K562 (cell line): ENCODE results near the gene GGA3. TPM values are rescaled to one million over a fixed set of nuclear protein-coding genes. Genes with fewer than 3 reads are reported as not detected.
A peak's percentile ranks its signal among the peaks of the same experiment; 100 is the strongest.
"Not testable (repeated sequence)": the region's sequence is repeated elsewhere in the genome, so short reads cannot be mapped to it uniquely, and the experiment has no call there.

Source experiments
- ATAC-seq: fragments of 200-7000 bp; cut with Tn5 transposase; 3 replicates; pipeline ENCODE4 v1.9.1; 2020; ENCODE audit warnings: moderate library complexity
- BruUV-seq: library from RNA; stranded (reverse); fragments of 400-500 nt; replicated peaks from 2 replicates; lab custom pipeline; 2021; lab: Mats Ljungman, UMichigan
- CTCF ChIA-PET: fragments of 300-600 bp; formaldehyde crosslinking; extraction: SDS; loops from one replicate; lab custom pipeline; 2021; ENCODE audit warnings: low intra/inter-chr PET ratio; lab: Yijun Ruan, JAX
- POLR2A ChIA-PET: fragments of 300-600, 350-650 bp; sonication (Branson Sonifier 250); formaldehyde crosslinking; extraction: SDS; loops from one replicate; lab custom pipeline; 2021; ENCODE audit warnings: antibody characterized with exemption, inconsistent platforms; lab: Yijun Ruan, JAX
- DNase-seq, 4 experiments: peaks; one replicate each; pipeline versions ENCODE4 v3.0.0 to v3.0.0-alpha.2; 2011 to 2018; ENCODE audit warnings: low spot score in 3 of 4, mixed read lengths in 3 of 4; ENCODE audit errors: extremely low read depth in 1 of 4
- FAIRE-seq: peaks from 2 replicates; lab custom pipeline; 2011; peaks lifted over from hg19 to GRCh38; lab: Jason Lieb, UNC
- H2AFZ ChIP-seq: 2 replicates; pipeline ENCODE4 v1.6.0; 2011; ENCODE audit warnings: low read depth, low read length, control low read depth, inconsistent platforms
- H3K27ac ChIP-seq: fragments of 200-600 bp; 3 replicates; pipeline ENCODE4 v1.8.0; 2011; ENCODE audit warnings: low read depth, mild to moderate bottlenecking, control low read depth, inconsistent platforms, low read length, moderate library complexity, mixed read lengths; ENCODE audit errors: extremely low read depth
- H3K27me3 ChIP-seq, 2 experiments: fragments of 300-600 bp in 1 of 2; 2 replicates in 1 of 2; 3 replicates in 1 of 2; pipeline versions ENCODE4 v1.6.0 to v1.8.0; 2011; ENCODE audit warnings: inconsistent platforms in 2 of 2, low read length in 2 of 2, mild to moderate bottlenecking in 1 of 2, mixed read lengths in 1 of 2, moderate library complexity in 1 of 2; ENCODE audit not compliant: control insufficient read depth in 2 of 2, insufficient read depth in 2 of 2
- H3K36me3 ChIP-seq: fragments of 300-600 bp; 3 replicates; pipeline ENCODE4 v1.8.0; 2011; ENCODE audit warnings: mild to moderate bottlenecking, low read length, inconsistent platforms; ENCODE audit not compliant: control insufficient read depth, insufficient read depth
- H3K4me1 ChIP-seq, 2 experiments: fragments of 200-600 bp in 1 of 2; replicated peaks in 1 of 2; 2 replicates in 1 of 2; 3 replicates in 1 of 2; pipeline versions ENCODE4 v1.5.1 to v1.8.0; 2011; ENCODE audit warnings: inconsistent platforms in 2 of 2, low read length in 2 of 2, mild to moderate bottlenecking in 1 of 2, mixed read lengths in 1 of 2, moderate library complexity in 1 of 2; ENCODE audit not compliant: control insufficient read depth in 2 of 2, insufficient read depth in 2 of 2
- H3K4me2 ChIP-seq: 2 replicates; pipeline ENCODE4 v1.6.1; 2011; ENCODE audit warnings: low read length, control low read depth, inconsistent platforms, mixed read lengths; ENCODE audit not compliant: insufficient read depth
- H3K4me3 ChIP-seq: fragments of 200-600 bp; sonication (generic), shearing (Covaris generic); 2 replicates; pipeline ENCODE4 v1.5.1; 2016; ENCODE audit warnings: control low read depth, inconsistent platforms
- H3K79me2 ChIP-seq: fragments of 200-600 bp; 3 replicates; pipeline ENCODE4 v1.8.0; 2011; ENCODE audit warnings: low read length, inconsistent platforms; ENCODE audit not compliant: control insufficient read depth, insufficient read depth
- H3K9ac ChIP-seq, 2 experiments: 2 replicates each; pipeline versions ENCODE4 v1.6.0 to v1.6.1; 2011; ENCODE audit warnings: low read depth in 2 of 2, low read length in 2 of 2, control low read depth in 1 of 2, inconsistent platforms in 1 of 2, mild to moderate bottlenecking in 1 of 2, mixed read lengths in 1 of 2; ENCODE audit not compliant: insufficient read depth in 1 of 2
- H3K9me1 ChIP-seq: one replicate; pipeline ENCODE4 v1.6.0; 2011; ENCODE audit warnings: inconsistent platforms, mild to moderate bottlenecking, low read length, moderate library complexity; ENCODE audit not compliant: control insufficient read depth, insufficient read depth
- H3K9me3 ChIP-seq: replicated peaks from 2 replicates; pipeline ENCODE4 v1.5.1; 2011; ENCODE audit warnings: low read depth, low read length, inconsistent platforms; ENCODE audit not compliant: control insufficient read depth, insufficient read depth
- H4K20me1 ChIP-seq: replicated peaks from 2 replicates; pipeline ENCODE4 v1.6.1; 2011; ENCODE audit warnings: low read length, inconsistent platforms, mixed read lengths; ENCODE audit not compliant: control insufficient read depth, insufficient read depth
- ATF3 ChIP-seq, 2 experiments: fragments of 450-650 bp in 1 of 2; sonication (generic) in 1 of 2; formaldehyde crosslinking in 1 of 2; IDR thresholded peaks in 1 of 2; conservative IDR thresholded peaks in 1 of 2; 2 replicates each; pipeline versions ENCODE4 v1.6.1 to v1.8.1; 2016 to 2023; ENCODE audit warnings: mild to moderate bottlenecking in 2 of 2, moderate library complexity in 2 of 2, inconsistent platforms in 1 of 2, missing genetic modification reagents in 1 of 2
- EGR1 ChIP-seq: fragments of 450-650 bp; conservative IDR thresholded peaks from 2 replicates; pipeline ENCODE4 v1.6.1; 2017; ENCODE audit warnings: mild to moderate bottlenecking
- GTF2F1 ChIP-seq: IDR thresholded peaks from 2 replicates; pipeline ENCODE4 v1.6.1; 2011; ENCODE audit warnings: low read depth, low read length, improper control_type of control experiment
- SREBF1 ChIP-seq: fragments of 150-350 bp; IDR thresholded peaks from 2 replicates; pipeline ENCODE4 v1.6.1; 2014; ENCODE audit warnings: antibody characterized with exemption, low read depth, low read length, borderline replicate concordance
- SRSF9 ChIP-seq: fragments of 200-400 bp; formaldehyde crosslinking; IDR thresholded peaks from 2 replicates; pipeline ENCODE4 v1.6.1; 2017; ENCODE audit warnings: low read depth, low read length, borderline replicate concordance
- ZBTB11 ChIP-seq, 3 experiments: fragments of 200-800 bp in 1 of 3; fragments of 250-450 bp in 1 of 3; fragments of 450-650 bp in 1 of 3; sonication (Bioruptor Pico) in 1 of 3; sonication (Bioruptor generic) in 1 of 3; formaldehyde crosslinking in 1 of 3; IDR thresholded peaks; 2 replicates each; pipeline versions ENCODE4 v1.6.1 to v1.8.0; 2016 to 2022; ENCODE audit warnings: mild to moderate bottlenecking in 2 of 3, missing genetic modification characterization in 2 of 3, missing compliant biosample characterization in 1 of 3, moderate library complexity in 1 of 3
- ZC3H8 ChIP-seq: fragments of 450-650 bp; IDR thresholded peaks from 2 replicates; pipeline ENCODE4 v1.6.1; 2017
- WGBS: fragments of 100-300 bp; shearing (Covaris generic); methylation state at CpG from one replicate; pipeline ENCODE4 v1.1.6; 2016; ENCODE audit warnings: low coverage, mixed read lengths; ENCODE audit not compliant: insufficient coverage; ENCODE audit errors: missing lambda C conversion rate; 5-methylcytosine and 5-hydroxymethylcytosine counted together
- in situ Hi-C: fragments of 300-500 bp; cut with MboI; formaldehyde crosslinking; loops from 4 replicates; pipeline ENCODE4 v1.15.0; 2018; ENCODE audit warnings: inconsistent platforms, mixed read lengths
- intact Hi-C: fragments of 100-400 bp; cut with micrococcal nuclease; formaldehyde crosslinking; loops from 2 replicates; pipeline ENCODE4 v1.14.2; 2022
- polyA plus RNA-seq, 8 experiments: library from polyadenylated mRNA; depleted of rRNA in 4 of 8; stranded (reverse) in 5 of 8; unstranded in 3 of 8; fragments of >200 nt; fragmentation: Nextera tagmentation in 2 of 8; fragmentation: Illumina TruSeq in 1 of 8; extraction: Ambion mirVana in 2 of 8; extraction: Trizol in 1 of 8; gene quantifications; 2 replicates each; pipeline versions ENCODE4 v1.2.1 to v1.2.3, GENCODE V29; 2011 to 2014; ENCODE audit warnings: inconsistent platforms in 1 of 8, missing spikeins in 1 of 8
- total RNA-seq, 7 experiments: library from RNA; depleted of rRNA in 6 of 7; stranded (reverse); fragments of >200 nt in 6 of 7; fragmentation: Illumina TruSeq in 2 of 7; extraction: Trizol in 2 of 7; gene quantifications; 2 replicates each; pipeline versions ENCODE4 v1.2.1 to v1.2.3, GENCODE V29; 2011 to 2021; ENCODE audit warnings: low replicate concordance in 1 of 7

The GGA3 gene
- total and polyA plus RNA-seq, 9 of the 15 experiments (the other 6 are each of a cell fraction or from before 2014, with no cell fraction given), result 5.7 to 64.9 (median 25.4) TPM

GRCh38 chr17:75285123-75285522 lies 23.7 kb upstream of the GGA3 start (continued):
- TF ChIP-seq ZBTB11 (CRISPR knock-in tag; IDR thresholded peaks at IDR 0.05) (no peak), SREBF1 (no peak), ZC3H8 (no peak), GTF2F1 (no peak), SRSF9 (no peak)
- TF ChIP-seq, all 486 proteins: peak for 0

GRCh38 chr17:75280189-75280588 lies 18.8 kb upstream of the GGA3 start:
- H3K9me1 ChIP-seq; H3K79me2 ChIP-seq; CTCF ChIA-PET; H3K4me1 ChIP-seq; in situ Hi-C loops; H2AFZ ChIP-seq; FAIRE-seq; H3K9me3 ChIP-seq; BruUV-seq; H4K20me1 ChIP-seq; H3K4me3 ChIP-seq; H3K27ac ChIP-seq; DNase-seq; ATAC-seq; H3K27me3 ChIP-seq; H3K9ac ChIP-seq; H3K4me2 ChIP-seq; TF ChIP-seq ATF3 (CRISPR knock-in tag; conservative IDR thresholded peaks at IDR 0.05): not testable (repeated sequence)
- POLR2A ChIA-PET, result interaction anchor here (1.2 to 1.8 kb wide), 2 partner anchors 9 kb away, joined by 8 to 9 read pairs; partner anchors contain the start of genes MIF4GD and SLC25A19
- WGBS, result 88% methylated on average over 4 of the region's 4 CpGs
- peaks cover 67% of the 10 kb centered on the region for H3K36me3 ChIP-seq
- TF ChIP-seq ATF3 (IDR thresholded peaks at IDR 0.05), result peak; percentile 42
- peak; percentile 57 for TF ChIP-seq EGR1
- intact Hi-C loops, result loop anchor here (10.0 kb wide), 1 partner anchor 245 kb away; the partner anchor contains the start of gene LLGL2
